ENCODE measurements around the gene BAZ1B.

DNA sequence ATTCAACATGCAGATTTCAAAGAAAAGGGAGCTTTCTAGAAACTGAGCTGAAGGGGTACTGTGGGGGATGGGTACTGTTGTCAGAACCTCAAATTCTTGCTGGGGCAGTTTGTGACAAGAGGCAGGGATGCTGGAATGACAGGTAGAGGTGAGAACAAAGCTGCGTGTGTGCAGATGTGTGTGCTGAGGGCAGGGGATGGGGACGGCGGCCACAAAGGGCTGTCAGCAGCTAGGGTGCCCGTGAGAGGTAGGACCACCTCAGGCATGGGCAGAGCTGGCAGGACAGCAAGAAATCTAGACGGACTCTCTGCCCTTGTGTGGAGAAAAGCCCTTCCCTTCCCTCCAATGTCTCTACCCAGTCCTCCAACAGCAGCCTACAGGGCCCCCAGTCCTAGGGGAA, 14.4 kb upstream of the BAZ1B start:
- TF ChIP-seq, protein P1, sequence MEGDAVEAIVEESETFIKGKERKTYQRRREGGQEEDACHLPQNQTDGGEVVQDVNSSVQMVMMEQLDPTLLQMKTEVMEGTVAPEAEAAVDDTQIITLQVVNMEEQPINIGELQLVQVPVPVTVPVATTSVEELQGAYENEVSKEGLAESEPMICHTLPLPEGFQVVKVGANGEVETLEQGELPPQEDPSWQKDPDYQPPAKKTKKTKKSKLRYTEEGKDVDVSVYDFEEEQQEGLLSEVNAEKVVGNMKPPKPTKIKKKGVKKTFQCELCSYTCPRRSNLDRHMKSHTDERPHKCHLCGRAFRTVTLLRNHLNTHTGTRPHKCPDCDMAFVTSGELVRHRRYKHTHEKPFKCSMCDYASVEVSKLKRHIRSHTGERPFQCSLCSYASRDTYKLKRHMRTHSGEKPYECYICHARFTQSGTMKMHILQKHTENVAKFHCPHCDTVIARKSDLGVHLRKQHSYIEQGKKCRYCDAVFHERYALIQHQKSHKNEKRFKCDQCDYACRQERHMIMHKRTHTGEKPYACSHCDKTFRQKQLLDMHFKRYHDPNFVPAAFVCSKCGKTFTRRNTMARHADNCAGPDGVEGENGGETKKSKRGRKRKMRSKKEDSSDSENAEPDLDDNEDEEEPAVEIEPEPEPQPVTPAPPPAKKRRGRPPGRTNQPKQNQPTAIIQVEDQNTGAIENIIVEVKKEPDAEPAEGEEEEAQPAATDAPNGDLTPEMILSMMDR (IDR thresholded peaks at IDR 0.05), result no peak
- no peak for TF ChIP-seq EZH2phosphoT487 (IDR thresholded peaks at IDR 0.05)

Measured in neural progenitor cell (in vitro differentiated cells).